ENCODE data around the gene DPYSL4. TPM values are rescaled to one million over a fixed set of nuclear protein-coding genes. Genes with fewer than 3 reads are reported as not detected.

The DPYSL4 gene
- total and polyA plus RNA-seq, 2 experiments from 2014 or later = 10.6 to 23.9 TPM

- TF ChIP-seq REST (IDR thresholded peaks at IDR 0.05; ENCODE audit: unreplicated experiment) (no peak), ZNF114 (CRISPR knock-in tag; IDR thresholded peaks at IDR 0.05) (no peak)
Measured at GRCh38 chr10:132154931-132155330, 31.8 kb upstream of the DPYSL4 start (continued).

- H3K27me3 ChIP-seq (ENCODE audit: insufficient read depth) = no peaks in the 10 kb centered on the region
- Mint-ChIP-seq H3K27ac (no peak overlapping the region), H3K27me3 (ENCODE audit: insufficient read depth, low read depth, poor library complexity) (peaks cover 3% of the 10 kb centered on the region), H3K9me3 (peaks cover 5% of the 10 kb centered on the region; the same call in 1 of the 3 replicates), H3K4me1 (peaks cover 12% of the 10 kb centered on the region), H3K4me3 (no peak overlapping the region), H3K36me3 (ENCODE audit: low read depth) (no peaks in the 10 kb centered on the region)
- no peak overlapping the region for H2AFZ ChIP-seq
- no peaks in the 10 kb centered on the region for H3K36me3 ChIP-seq (ENCODE audit: insufficient read depth)
- peaks cover 4% of the 10 kb centered on the region for H3K9me2 ChIP-seq (ENCODE audit: insufficient read depth)
- H3K4me1 ChIP-seq (ENCODE audit: insufficient read depth) = no peaks in the 10 kb centered on the region
- H3K79me2 ChIP-seq (replicated peaks; ENCODE audit: insufficient read depth) = no peaks in the 10 kb centered on the region
- H3K4me3 ChIP-seq = no peak overlapping the region
- peaks cover 4% of the 10 kb centered on the region; the same call in 1 of the 2 replicates for H3F3A ChIP-seq (replicated peaks; ENCODE audit: low read depth)
- H3K27ac ChIP-seq (ENCODE audit: low read depth) = no peak overlapping the region
- ATAC-seq (no peak), DNase-seq (ENCODE audit: low spot score) (no peak)
- H3K4me2 ChIP-seq = no peak overlapping the region
- TF ChIP-seq STAT1 (IDR thresholded peaks at IDR 0.05; ENCODE audit: unreplicated experiment) = no peak
- TF ChIP-seq JUNB (IDR thresholded peaks at IDR 0.05; ENCODE audit: unreplicated experiment) = no peak
- no peak for TF ChIP-seq ZNF462 (CRISPR knock-in tag; IDR thresholded peaks at IDR 0.05)
- no peak for TF ChIP-seq REST (IDR thresholded peaks at IDR 0.05; ENCODE audit: unreplicated experiment)
- no peak for TF ChIP-seq CTCF (conservative IDR thresholded peaks at IDR 0.05; ENCODE audit: low read depth in 2 of 2)
- TF ChIP-seq NANOG (IDR thresholded peaks at IDR 0.05; ENCODE audit: borderline replicate concordance) = no peak
- no peaks in the 10 kb centered on the region for H4K20me1 ChIP-seq (replicated peaks; ENCODE audit: insufficient read depth)
Measured at GRCh38 chr10:132155723-132156381, 30.9 kb upstream of the DPYSL4 start.

Measured in GM23338 (cell line).